HepG2 (cell line): ENCODE results near the gene NDOR1. TPM values are rescaled to one million over a fixed set of nuclear protein-coding genes. Genes with fewer than 3 reads are reported as not detected.

ENCODE experiments used
- ATAC-seq: fragments of 200-7000 bp; cut with Tn5 transposase; 3 replicates; pipeline ENCODE4 v1.9.1; 2020; ENCODE audit warnings: mild to moderate bottlenecking, moderate library complexity
- BruUV-seq: library from RNA; stranded (reverse); fragments of 400-500 nt; replicated peaks from 2 replicates; lab custom pipeline; 2021; lab: Mats Ljungman, UMichigan
- CTCF ChIA-PET: fragments of 300-600 bp; formaldehyde crosslinking; extraction: SDS; loops from one replicate; lab custom pipeline; 2021; ENCODE audit warnings: low total read pairs, inconsistent platforms, low intra/inter-chr PET ratio; lab: Yijun Ruan, JAX
- POLR2A ChIA-PET: fragments of 350-600 bp; sonication (Branson Sonifier 250); formaldehyde crosslinking; loops from one replicate; lab custom pipeline; 2020; ENCODE audit warnings: antibody characterized with exemption, inconsistent platforms; lab: Yijun Ruan, JAX
- DNase-seq: peaks from one replicate; pipeline ENCODE4 v3.0.0-alpha.2; 2015; ENCODE audit warnings: low spot score
- FAIRE-seq: peaks from 3 replicates; lab custom pipeline; 2011; peaks lifted over from hg19 to GRCh38; lab: Jason Lieb, UNC
- H2AFZ ChIP-seq: one replicate; pipeline ENCODE4 v1.6.1; 2011; ENCODE audit warnings: low read length, inconsistent platforms
- H3K27ac ChIP-seq: fragments of 300-600 bp; 3 replicates; pipeline ENCODE4 v1.8.0; 2011; ENCODE audit warnings: mixed run types, mild to moderate bottlenecking, mixed read lengths, low read length, inconsistent platforms; ENCODE audit not compliant: insufficient read depth; ENCODE audit errors: extremely low read length
- H3K27me3 ChIP-seq, 2 experiments: fragments of 200-600 bp in 1 of 2; 2 replicates in 1 of 2; 3 replicates in 1 of 2; pipeline versions ENCODE4 v1.6.0 to v1.8.0; 2011; ENCODE audit warnings: low read length in 2 of 2, mild to moderate bottlenecking in 2 of 2, moderate library complexity in 2 of 2, inconsistent platforms in 1 of 2; ENCODE audit not compliant: insufficient read depth in 2 of 2, control insufficient read depth in 1 of 2
- H3K36me3 ChIP-seq, 2 experiments: fragments of 200-600 bp in 1 of 2; replicated peaks in 1 of 2; 2 replicates in 1 of 2; 3 replicates in 1 of 2; pipeline versions ENCODE4 v1.5.1 to v1.8.0; 2011; ENCODE audit warnings: low read length in 2 of 2, inconsistent platforms in 1 of 2; ENCODE audit not compliant: insufficient read depth in 2 of 2, control insufficient read depth in 1 of 2
- H3K4me1 ChIP-seq: 2 replicates; pipeline ENCODE4 v1.5.1; 2012; ENCODE audit warnings: low read length, inconsistent platforms; ENCODE audit not compliant: insufficient read depth
- H3K4me2 ChIP-seq: 2 replicates; pipeline ENCODE4 v1.6.0; 2011; ENCODE audit warnings: low read depth, low read length, inconsistent platforms
- H3K4me3 ChIP-seq, 3 experiments: fragments of 200-600 bp in 1 of 3; sonication (generic), shearing (Covaris generic) in 1 of 3; replicated peaks in 1 of 3; 2 replicates each; pipeline ENCODE4 v1.5.1; 2011 to 2016; ENCODE audit warnings: low read length in 3 of 3, inconsistent platforms in 2 of 3, low read depth in 2 of 3, mild to moderate bottlenecking in 2 of 3, control low read depth in 1 of 3, mixed read lengths in 1 of 3; ENCODE audit not compliant: insufficient read depth in 1 of 3
- H3K79me2 ChIP-seq: one replicate; pipeline ENCODE4 v1.6.1; 2011; ENCODE audit warnings: low read length, inconsistent platforms; ENCODE audit not compliant: insufficient read depth
- H3K9ac ChIP-seq: 2 replicates; pipeline ENCODE4 v1.6.0; 2011; ENCODE audit warnings: mild to moderate bottlenecking, low read depth, low read length, inconsistent platforms; ENCODE audit not compliant: insufficient read depth
- H3K9me3 ChIP-seq: 2 replicates; pipeline ENCODE4 v1.5.1; 2012; ENCODE audit warnings: mild to moderate bottlenecking, low read length
- H4K20me1 ChIP-seq: 2 replicates; pipeline ENCODE4 v1.6.0; 2011; ENCODE audit warnings: inconsistent platforms, mild to moderate bottlenecking, low read length, moderate library complexity; ENCODE audit not compliant: insufficient read depth
- CC2D1A ChIP-seq: sonication (generic); formaldehyde crosslinking; IDR thresholded peaks from 2 replicates; pipeline ENCODE4 v1.8.1; 2023; ENCODE audit warnings: mild to moderate bottlenecking, missing genetic modification reagents
- MEIS1 ChIP-seq: sonication (generic); formaldehyde crosslinking; IDR thresholded peaks from 2 replicates; pipeline ENCODE4 v1.9.0; 2021; ENCODE audit warnings: mild to moderate bottlenecking, missing genetic modification reagents, moderate library complexity, borderline replicate concordance
- SP4 ChIP-seq: sonication (generic); formaldehyde crosslinking; IDR thresholded peaks from 2 replicates; pipeline ENCODE4 v1.8.1; 2023; ENCODE audit warnings: mild to moderate bottlenecking, missing genetic modification reagents
- SRF ChIP-seq: IDR thresholded peaks from 2 replicates; pipeline ENCODE4 v1.6.1; 2011; ENCODE audit warnings: mild to moderate bottlenecking, low read depth, low read length, moderate library complexity
- ZFP91 ChIP-seq: sonication (generic); formaldehyde crosslinking; IDR thresholded peaks from 2 replicates; pipeline ENCODE4 v1.9.0; 2022; ENCODE audit warnings: missing genetic modification reagents, mild to moderate bottlenecking, borderline replicate concordance
- ZNF350 ChIP-seq: sonication (generic); formaldehyde crosslinking; IDR thresholded peaks from 2 replicates; pipeline ENCODE4 v1.4.0; 2020; ENCODE audit warnings: mild to moderate bottlenecking, low read depth, missing genetic modification reagents, borderline replicate concordance
- ZNF772 ChIP-seq: sonication (generic); formaldehyde crosslinking; IDR thresholded peaks from 2 replicates; pipeline ENCODE4 v1.5.0; 2020; ENCODE audit warnings: mild to moderate bottlenecking, missing genetic modification reagents
- WGBS: methylation state at CpG from one replicate; pipeline ENCODE4 v1.1.6; 2017; ENCODE audit warnings: low lambda C conversion rate; 5-methylcytosine and 5-hydroxymethylcytosine counted together
- in situ Hi-C: cut with HindIII; loops from 2 replicates; pipeline ENCODE4 v1.10.0; 2017; ENCODE audit warnings: low pct_unique_long_range_greater_than_20kb; ENCODE audit not compliant: extremely low pct_ligation_motif_present
- intact Hi-C: fragments of 100-400 bp; cut with micrococcal nuclease; formaldehyde crosslinking; loops from one replicate; pipeline ENCODE4 v1.10.0; 2022; ENCODE audit not compliant: unreplicated experiment
- polyA plus RNA-seq, 8 experiments: library from polyadenylated mRNA; depleted of rRNA in 3 of 8; stranded (reverse) in 7 of 8; unstranded in 1 of 8; fragments of >200 nt; fragmentation: Illumina TruSeq in 4 of 8; extraction: Trizol in 4 of 8; gene quantifications; 2 replicates each; pipeline versions ENCODE4 v1.2.1 to v1.2.3, GENCODE V29; 2011 to 2016; ENCODE audit warnings: low read depth in 4 of 8, missing spikeins in 1 of 8, mixed read lengths in 1 of 8; ENCODE audit not compliant: insufficient read depth in 1 of 8
- total RNA-seq, 5 experiments: library from RNA; depleted of rRNA; stranded (reverse); fragments of >200 nt; fragmentation: Illumina TruSeq; extraction: Trizol; gene quantifications; 2 replicates each; pipeline ENCODE4 v1.2.3, GENCODE V29; 2016; ENCODE audit warnings: low read depth in 1 of 5
- TF ChIP-seq, protein P1 (sequence below): sonication (generic); formaldehyde crosslinking; IDR thresholded peaks from 2 replicates; pipeline ENCODE4 v1.4.0; 2020; ENCODE audit warnings: missing genetic modification reagents, low read depth, mild to moderate bottlenecking, borderline replicate concordance
- TF ChIP-seq, protein P2 (sequence below): sonication (generic); formaldehyde crosslinking; IDR thresholded peaks from 2 replicates; pipeline ENCODE4 v1.5.0; 2020; ENCODE audit warnings: missing genetic modification reagents

NDOR1 gene
- total and polyA plus RNA-seq, 2 of the 13 experiments (the other 11 are each of a cell fraction or from before 2014, with no cell fraction given) = 3.6 to 8.7 TPM

DNA sequence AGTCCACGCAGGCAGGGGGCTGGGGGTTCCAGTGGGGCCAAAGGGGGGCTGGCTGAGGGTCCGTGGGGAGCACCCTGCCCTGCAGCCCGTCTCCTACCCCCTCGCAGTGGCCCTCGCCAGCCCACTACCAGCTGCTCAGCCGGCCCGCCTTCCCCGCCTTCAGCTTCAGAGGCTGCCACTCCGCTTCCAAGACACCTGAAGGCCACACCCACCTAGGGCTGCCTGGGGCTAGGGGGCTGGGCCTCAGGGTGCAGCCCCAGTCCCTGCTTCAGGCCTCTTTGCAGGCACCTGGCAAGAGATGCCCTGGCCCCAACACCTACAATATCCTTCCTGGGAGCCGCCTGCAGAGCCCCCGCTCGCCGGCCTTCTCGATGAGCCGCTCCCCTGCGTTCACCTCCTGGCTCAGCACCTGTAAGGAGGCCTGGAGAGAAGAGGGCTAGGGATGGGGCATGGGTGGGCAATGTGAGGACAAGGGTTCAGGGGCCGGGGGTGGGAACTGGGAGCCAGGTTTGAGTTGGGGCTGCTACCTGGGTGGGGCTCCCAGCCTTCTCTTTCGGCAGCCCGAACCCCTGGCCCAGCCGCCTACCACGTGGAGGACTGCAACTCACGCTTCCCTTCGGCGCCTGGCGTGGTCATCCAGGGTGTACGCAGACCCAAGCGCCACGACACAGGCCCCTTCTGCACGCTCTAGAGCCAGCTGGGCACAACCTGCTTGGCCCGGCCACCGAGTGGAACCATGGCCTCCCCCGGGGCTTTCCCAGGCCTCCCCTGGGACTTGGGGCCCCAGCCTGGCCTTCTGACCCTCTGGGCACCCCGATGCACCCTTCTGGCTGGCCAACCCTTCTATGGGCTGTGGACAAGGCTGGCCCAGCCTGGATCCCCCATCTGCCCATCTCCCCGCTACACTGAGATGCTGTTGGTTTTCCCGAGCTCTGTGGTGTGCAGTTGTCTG, 47.3 kb downstream of the NDOR1 start:
- DNase-seq (no peak), FAIRE-seq (no peak)
- BruUV-seq = no TSS peak
- intact Hi-C loops (no loop called here), in situ Hi-C loops (no loop called here)
- Histone ChIP-seq H3K36me3 (peaks cover 5 to 6% of the 10 kb centered on the region in 2 experiments; a peak in 3 of 5 replicates), H3K79me2 (peaks cover 18% of the 10 kb centered on the region), H3K9me3 (no peaks in the 10 kb centered on the region), H3K4me3 (peak overlapping the region in 2 of 3 experiments; percentile 90 to 91; a peak in 3 of 6 replicates), H2AFZ (no peak overlapping the region), H3K4me2 (peak overlapping the region; percentile 79), H3K27me3 (peaks cover 0 to 3% of the 10 kb centered on the region in 2 experiments; a peak in 1 of 5 replicates), H4K20me1 (no peaks in the 10 kb centered on the region), H3K4me1 (peaks cover 77% of the 10 kb centered on the region), H3K9ac (no peak overlapping the region), H3K27ac (peak overlapping the region; percentile 80)
- ChIA-PET CTCF (no interaction called here), POLR2A (interaction anchor here (0.6 to 14.2 kb wide), 15 partner anchors 10 to 197 kb away, joined by 3 to 317 read pairs (median 6); partner anchors contain the start of genes ANAPC2, ENTPD8, SAPCD2 and SSNA1)
- 55% methylated on average over 16 of the region's 35 CpGs for WGBS
- TF ChIP-seq MEIS1 (peak; percentile 18; the same call in 1 of the 2 replicates), SRF (no peak), ZFP91 (0 out of 2 replicates have a peak, but pooled peaks have one; percentile 10), ZNF350 (CRISPR knock-in tag) (no peak), ZNF772 (CRISPR knock-in tag) (peak; percentile 56; the same call in 1 of the 2 replicates), CC2D1A (CRISPR knock-in tag) (no peak), SP4 (CRISPR knock-in tag) (0 out of 2 replicates have a peak, but pooled peaks have one; percentile 14)
- TF ChIP-seq, protein P1, sequence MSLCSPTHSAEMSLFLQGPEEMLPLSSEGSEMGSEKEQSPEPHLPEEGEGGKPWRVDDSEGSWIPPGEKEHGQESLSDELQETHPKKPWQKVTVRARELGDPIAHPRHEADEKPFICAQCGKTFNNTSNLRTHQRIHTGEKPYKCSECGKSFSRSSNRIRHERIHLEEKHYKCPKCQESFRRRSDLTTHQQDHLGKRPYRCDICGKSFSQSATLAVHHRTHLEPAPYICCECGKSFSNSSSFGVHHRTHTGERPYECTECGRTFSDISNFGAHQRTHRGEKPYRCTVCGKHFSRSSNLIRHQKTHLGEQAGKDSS (CRISPR knock-in tag) = 0 out of 2 replicates have a peak, but pooled peaks have one; percentile 10
- TF ChIP-seq, protein P2, sequence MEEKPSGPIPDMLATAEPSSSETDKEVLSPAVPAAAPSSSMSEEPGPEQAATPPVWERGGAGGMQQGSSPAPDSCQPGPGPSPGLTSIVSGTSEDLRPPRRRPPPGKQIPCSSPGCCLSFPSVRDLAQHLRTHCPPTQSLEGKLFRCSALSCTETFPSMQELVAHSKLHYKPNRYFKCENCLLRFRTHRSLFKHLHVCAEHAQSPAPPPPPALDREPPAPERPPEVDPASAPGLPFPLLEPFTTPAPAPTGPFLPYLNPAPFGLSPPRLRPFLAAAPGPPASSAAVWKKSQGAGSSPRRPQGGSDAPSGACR (CRISPR knock-in tag) = no peak
- TF ChIP-seq, all 625 proteins: peak for 5
- no peak for ATAC-seq
